H1 (cell line): ENCODE measurements around the gene CP.

Experiments used
- CBX8 ChIP-seq: fragments of 300-800, 300-1000 bp; sonication (generic); IDR thresholded peaks from 2 replicates; pipeline ENCODE4 v1.7.1; 2016; ENCODE audit warnings: low read depth, low read length, borderline replicate concordance
- EGR1 ChIP-seq: IDR thresholded peaks from 2 replicates; pipeline ENCODE4 v1.6.1; 2011; ENCODE audit warnings: low read depth, low read length, borderline replicate concordance
- EP300 ChIP-seq, 2 experiments: IDR thresholded peaks; 1 replicate in 1 of 2; 2 replicates in 1 of 2; pipeline ENCODE4 v1.6.1; 2011 to 2012; ENCODE audit warnings: low read depth in 2 of 2, low read length in 2 of 2, mild to moderate bottlenecking in 2 of 2, borderline replicate concordance in 1 of 2, inconsistent platforms in 1 of 2, moderate library complexity in 1 of 2
- RAD21 ChIP-seq, 2 experiments: IDR thresholded peaks in 1 of 2; conservative IDR thresholded peaks in 1 of 2; 2 replicates each; pipeline ENCODE4 v1.6.1; 2011; ENCODE audit warnings: low read depth in 2 of 2, low read length in 2 of 2, improper control_type of control experiment in 1 of 2, inconsistent platforms in 1 of 2, mild to moderate bottlenecking in 1 of 2, moderate library complexity in 1 of 2
- SIX5 ChIP-seq: IDR thresholded peaks from 2 replicates; pipeline ENCODE4 v1.6.1; 2011; ENCODE audit warnings: mild to moderate bottlenecking, low read depth, low read length
- SP2 ChIP-seq: IDR thresholded peaks from 2 replicates; pipeline ENCODE4 v1.6.1; 2012; ENCODE audit warnings: mild to moderate bottlenecking, low read length, inconsistent platforms
- ZNF274 ChIP-seq: IDR thresholded peaks from 2 replicates; pipeline ENCODE4 v1.7.0; 2012; ENCODE audit warnings: low read length, borderline replicate concordance; ENCODE audit errors: extremely low read depth
- TF ChIP-seq, protein P1 (sequence below), 3 experiments: IDR thresholded peaks; 1 replicate in 2 of 3; 2 replicates in 1 of 3; pipeline versions ENCODE4 v1.5.1 to v1.6.1; 2011; ENCODE audit warnings: low read length in 3 of 3, mild to moderate bottlenecking in 3 of 3, inconsistent platforms in 2 of 3, low read depth in 1 of 3, moderate library complexity in 1 of 3; ENCODE audit not compliant: insufficient read depth in 1 of 3; ENCODE audit errors: control extremely low read depth in 1 of 3
- TF ChIP-seq, protein P2 (sequence below): fragments of 300-600 bp; sonication (generic); IDR thresholded peaks from 2 replicates; pipeline ENCODE4 v1.7.1; 2012; ENCODE audit warnings: low read length, moderate library complexity, mild to moderate bottlenecking, inconsistent platforms; ENCODE audit not compliant: insufficient replicate concordance
- TF ChIP-seq, protein P3 (sequence below): IDR thresholded peaks from 2 replicates; pipeline ENCODE4 v1.6.1; 2011; ENCODE audit warnings: low read length, improper control_type of control experiment

DNA sequence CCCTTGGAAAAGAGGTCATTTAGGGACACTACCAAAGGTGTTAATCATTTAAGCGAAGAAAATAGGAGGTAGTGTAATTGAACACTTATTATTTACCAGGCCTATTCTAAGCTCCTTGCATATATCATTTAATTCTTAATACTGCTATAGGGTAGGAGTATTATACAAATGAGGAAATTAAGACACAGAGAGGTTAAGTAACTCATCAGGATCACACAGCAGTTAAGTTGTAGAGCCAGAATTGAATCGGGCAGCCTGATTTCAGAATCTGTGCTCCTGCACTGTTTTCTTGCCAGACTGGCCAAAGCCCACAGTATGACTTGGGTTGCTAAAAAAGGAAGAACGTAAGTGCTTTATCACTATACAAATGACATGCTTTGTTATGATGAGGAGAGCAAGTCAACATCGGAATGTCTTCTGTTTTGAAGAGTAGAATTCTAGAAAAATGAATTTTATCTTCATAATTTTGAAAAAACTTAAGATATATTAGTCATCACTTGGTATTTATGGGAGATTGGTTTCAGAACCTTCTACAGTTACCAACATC is 60.8 kb downstream of the CP start:
- TF ChIP-seq, protein P1, sequence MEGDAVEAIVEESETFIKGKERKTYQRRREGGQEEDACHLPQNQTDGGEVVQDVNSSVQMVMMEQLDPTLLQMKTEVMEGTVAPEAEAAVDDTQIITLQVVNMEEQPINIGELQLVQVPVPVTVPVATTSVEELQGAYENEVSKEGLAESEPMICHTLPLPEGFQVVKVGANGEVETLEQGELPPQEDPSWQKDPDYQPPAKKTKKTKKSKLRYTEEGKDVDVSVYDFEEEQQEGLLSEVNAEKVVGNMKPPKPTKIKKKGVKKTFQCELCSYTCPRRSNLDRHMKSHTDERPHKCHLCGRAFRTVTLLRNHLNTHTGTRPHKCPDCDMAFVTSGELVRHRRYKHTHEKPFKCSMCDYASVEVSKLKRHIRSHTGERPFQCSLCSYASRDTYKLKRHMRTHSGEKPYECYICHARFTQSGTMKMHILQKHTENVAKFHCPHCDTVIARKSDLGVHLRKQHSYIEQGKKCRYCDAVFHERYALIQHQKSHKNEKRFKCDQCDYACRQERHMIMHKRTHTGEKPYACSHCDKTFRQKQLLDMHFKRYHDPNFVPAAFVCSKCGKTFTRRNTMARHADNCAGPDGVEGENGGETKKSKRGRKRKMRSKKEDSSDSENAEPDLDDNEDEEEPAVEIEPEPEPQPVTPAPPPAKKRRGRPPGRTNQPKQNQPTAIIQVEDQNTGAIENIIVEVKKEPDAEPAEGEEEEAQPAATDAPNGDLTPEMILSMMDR (IDR thresholded peaks at IDR 0.05; ENCODE audit: control extremely low read depth in 1 of 3, insufficient read depth in 1 of 3, low read depth in 1 of 3, low read length in 3 of 3) = no peak
- no peak for TF ChIP-seq RAD21 (IDR thresholded peaks at IDR 0.05 in 1 of 2, conservative IDR thresholded peaks at IDR 0.05 in 1 of 2; ENCODE audit: low read depth in 2 of 2, low read length in 2 of 2)
- no peak for TF ChIP-seq ZNF274
- TF ChIP-seq, protein P2, sequence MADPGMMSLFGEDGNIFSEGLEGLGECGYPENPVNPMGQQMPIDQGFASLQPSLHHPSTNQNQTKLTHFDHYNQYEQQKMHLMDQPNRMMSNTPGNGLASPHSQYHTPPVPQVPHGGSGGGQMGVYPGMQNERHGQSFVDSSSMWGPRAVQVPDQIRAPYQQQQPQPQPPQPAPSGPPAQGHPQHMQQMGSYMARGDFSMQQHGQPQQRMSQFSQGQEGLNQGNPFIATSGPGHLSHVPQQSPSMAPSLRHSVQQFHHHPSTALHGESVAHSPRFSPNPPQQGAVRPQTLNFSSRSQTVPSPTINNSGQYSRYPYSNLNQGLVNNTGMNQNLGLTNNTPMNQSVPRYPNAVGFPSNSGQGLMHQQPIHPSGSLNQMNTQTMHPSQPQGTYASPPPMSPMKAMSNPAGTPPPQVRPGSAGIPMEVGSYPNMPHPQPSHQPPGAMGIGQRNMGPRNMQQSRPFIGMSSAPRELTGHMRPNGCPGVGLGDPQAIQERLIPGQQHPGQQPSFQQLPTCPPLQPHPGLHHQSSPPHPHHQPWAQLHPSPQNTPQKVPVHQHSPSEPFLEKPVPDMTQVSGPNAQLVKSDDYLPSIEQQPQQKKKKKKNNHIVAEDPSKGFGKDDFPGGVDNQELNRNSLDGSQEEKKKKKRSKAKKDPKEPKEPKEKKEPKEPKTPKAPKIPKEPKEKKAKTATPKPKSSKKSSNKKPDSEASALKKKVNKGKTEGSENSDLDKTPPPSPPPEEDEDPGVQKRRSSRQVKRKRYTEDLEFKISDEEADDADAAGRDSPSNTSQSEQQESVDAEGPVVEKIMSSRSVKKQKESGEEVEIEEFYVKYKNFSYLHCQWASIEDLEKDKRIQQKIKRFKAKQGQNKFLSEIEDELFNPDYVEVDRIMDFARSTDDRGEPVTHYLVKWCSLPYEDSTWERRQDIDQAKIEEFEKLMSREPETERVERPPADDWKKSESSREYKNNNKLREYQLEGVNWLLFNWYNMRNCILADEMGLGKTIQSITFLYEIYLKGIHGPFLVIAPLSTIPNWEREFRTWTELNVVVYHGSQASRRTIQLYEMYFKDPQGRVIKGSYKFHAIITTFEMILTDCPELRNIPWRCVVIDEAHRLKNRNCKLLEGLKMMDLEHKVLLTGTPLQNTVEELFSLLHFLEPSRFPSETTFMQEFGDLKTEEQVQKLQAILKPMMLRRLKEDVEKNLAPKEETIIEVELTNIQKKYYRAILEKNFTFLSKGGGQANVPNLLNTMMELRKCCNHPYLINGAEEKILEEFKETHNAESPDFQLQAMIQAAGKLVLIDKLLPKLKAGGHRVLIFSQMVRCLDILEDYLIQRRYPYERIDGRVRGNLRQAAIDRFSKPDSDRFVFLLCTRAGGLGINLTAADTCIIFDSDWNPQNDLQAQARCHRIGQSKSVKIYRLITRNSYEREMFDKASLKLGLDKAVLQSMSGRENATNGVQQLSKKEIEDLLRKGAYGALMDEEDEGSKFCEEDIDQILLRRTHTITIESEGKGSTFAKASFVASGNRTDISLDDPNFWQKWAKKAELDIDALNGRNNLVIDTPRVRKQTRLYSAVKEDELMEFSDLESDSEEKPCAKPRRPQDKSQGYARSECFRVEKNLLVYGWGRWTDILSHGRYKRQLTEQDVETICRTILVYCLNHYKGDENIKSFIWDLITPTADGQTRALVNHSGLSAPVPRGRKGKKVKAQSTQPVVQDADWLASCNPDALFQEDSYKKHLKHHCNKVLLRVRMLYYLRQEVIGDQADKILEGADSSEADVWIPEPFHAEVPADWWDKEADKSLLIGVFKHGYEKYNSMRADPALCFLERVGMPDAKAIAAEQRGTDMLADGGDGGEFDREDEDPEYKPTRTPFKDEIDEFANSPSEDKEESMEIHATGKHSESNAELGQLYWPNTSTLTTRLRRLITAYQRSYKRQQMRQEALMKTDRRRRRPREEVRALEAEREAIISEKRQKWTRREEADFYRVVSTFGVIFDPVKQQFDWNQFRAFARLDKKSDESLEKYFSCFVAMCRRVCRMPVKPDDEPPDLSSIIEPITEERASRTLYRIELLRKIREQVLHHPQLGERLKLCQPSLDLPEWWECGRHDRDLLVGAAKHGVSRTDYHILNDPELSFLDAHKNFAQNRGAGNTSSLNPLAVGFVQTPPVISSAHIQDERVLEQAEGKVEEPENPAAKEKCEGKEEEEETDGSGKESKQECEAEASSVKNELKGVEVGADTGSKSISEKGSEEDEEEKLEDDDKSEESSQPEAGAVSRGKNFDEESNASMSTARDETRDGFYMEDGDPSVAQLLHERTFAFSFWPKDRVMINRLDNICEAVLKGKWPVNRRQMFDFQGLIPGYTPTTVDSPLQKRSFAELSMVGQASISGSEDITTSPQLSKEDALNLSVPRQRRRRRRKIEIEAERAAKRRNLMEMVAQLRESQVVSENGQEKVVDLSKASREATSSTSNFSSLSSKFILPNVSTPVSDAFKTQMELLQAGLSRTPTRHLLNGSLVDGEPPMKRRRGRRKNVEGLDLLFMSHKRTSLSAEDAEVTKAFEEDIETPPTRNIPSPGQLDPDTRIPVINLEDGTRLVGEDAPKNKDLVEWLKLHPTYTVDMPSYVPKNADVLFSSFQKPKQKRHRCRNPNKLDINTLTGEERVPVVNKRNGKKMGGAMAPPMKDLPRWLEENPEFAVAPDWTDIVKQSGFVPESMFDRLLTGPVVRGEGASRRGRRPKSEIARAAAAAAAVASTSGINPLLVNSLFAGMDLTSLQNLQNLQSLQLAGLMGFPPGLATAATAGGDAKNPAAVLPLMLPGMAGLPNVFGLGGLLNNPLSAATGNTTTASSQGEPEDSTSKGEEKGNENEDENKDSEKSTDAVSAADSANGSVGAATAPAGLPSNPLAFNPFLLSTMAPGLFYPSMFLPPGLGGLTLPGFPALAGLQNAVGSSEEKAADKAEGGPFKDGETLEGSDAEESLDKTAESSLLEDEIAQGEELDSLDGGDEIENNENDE = no peak
- no peak for TF ChIP-seq EGR1
- TF ChIP-seq SIX5 = no peak
- TF ChIP-seq, protein P3, sequence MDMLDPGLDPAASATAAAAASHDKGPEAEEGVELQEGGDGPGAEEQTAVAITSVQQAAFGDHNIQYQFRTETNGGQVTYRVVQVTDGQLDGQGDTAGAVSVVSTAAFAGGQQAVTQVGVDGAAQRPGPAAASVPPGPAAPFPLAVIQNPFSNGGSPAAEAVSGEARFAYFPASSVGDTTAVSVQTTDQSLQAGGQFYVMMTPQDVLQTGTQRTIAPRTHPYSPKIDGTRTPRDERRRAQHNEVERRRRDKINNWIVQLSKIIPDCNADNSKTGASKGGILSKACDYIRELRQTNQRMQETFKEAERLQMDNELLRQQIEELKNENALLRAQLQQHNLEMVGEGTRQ = no peak
- TF ChIP-seq CBX8 = no peak
- TF ChIP-seq EP300 (IDR thresholded peaks at IDR 0.05; ENCODE audit: borderline replicate concordance in 1 of 2, low read depth in 2 of 2, low read length in 2 of 2) = no peak
- no peak for TF ChIP-seq SP2
